Purkinje cell (primary cell): ENCODE results near the gene IFT20. TPM values are rescaled to one million over a fixed set of nuclear protein-coding genes. Genes with fewer than 3 reads are reported as not detected.

Experiments
- polyA plus RNA-seq: library from polyadenylated mRNA; unstranded; fragments of >200 nt; fragmentation: Nextera tagmentation; gene quantifications from 2 replicates; pipeline ENCODE4 v1.2.1, GENCODE V29; 2014

IFT20 gene
- polyA plus RNA-seq: 58.0 and 84.5 TPM in 2 replicates

DNA sequence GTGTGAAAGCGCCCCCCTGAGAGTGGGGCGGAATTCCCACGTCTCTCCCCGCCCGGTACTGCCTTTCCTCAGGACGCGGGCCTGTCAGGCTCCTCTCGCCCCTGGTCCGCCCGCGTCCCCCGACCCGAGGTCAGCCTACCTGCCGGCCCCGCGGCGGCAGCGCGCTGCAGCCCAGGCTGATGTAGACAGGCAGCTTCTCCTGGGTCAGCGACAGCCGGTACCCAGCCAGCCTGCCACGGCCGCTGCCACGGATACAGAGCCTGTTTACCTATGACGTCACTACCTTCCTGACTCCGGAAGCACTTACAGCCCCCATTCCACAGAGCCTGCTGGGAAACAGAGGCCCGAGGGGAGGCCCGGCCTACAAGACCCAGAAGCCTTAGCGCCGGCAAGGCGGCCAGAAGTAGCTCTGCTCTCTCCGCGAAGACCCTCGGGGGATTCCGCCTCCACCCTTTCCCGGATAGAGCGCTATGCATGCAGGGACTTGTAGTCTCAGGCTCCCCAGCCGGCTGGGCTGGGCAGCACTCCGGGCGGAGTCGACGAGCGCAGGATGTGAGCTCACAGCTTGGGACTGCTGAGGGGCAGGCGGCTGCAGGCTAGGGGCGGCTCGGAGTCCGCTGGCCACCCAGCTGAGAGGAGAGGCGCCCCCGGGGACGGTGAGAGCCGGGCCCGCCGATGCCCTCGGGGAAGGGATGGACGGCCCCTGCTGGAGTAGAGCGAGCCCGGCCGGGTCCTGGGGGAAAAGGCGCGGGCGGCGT, at the start of gene IFT20, which contains the start of gene TNFAIP1:
IFT20 (minus strand) TSS at position 272 of the 758 bp plus-strand sequence. CDS start 3,487 bp downstream, outside the sequence.
TNFAIP1 (plus strand) TSS at position 561 of the 758 bp plus-strand sequence. CDS start 3,761 bp downstream, outside the sequence.

DNA sequence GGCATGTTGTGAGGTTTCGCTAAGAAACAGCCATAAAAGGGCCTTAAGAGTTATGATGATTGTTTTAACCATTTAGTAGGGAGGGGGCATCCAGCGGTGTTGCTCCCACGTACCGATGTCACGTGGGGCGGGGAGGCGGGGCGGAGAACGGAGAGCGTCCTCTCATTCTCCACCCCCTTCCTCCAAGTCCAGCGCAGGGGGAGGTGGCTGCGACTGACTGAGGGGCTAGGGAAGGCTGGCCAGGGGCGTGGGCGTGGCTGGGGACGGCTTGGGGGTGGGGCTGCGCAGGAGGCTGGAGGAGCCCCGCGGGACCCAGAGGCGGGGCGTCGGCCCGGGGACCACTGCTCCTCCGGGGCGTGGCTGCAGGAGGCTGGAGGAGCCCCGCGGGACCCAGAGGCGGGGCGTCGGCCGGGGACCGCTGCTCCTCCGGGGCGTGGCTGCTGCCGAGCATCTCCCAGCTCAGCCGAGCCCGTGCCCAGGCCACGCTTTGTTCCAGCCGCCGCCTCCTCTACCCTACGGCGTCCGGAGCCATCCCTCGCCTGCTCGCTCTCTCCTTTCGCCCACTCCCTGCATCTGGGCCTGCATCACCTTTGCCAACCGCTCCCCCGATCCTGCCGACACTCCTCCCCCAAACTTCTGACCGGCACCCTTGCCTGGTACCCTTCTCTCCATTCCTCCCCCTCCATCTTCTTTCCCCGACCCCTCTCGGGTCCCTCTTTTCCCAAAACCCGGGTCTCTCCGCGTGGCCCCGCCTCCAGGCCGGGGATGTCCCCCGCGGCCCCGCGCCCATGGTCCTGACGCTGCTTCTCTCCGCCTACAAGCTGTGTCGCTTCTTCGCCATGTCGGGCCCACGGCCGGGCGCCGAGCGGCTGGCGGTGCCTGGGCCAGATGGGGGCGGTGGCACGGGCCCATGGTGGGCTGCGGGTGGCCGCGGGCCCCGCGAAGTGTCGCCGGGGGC, 36.3 kb upstream of the IFT20 start, which contains the start of gene SARM1:
SARM1 (plus strand) TSS at position 450 of the 958 bp plus-strand sequence; CDS start at position 789, 339 bp downstream.

DNA sequence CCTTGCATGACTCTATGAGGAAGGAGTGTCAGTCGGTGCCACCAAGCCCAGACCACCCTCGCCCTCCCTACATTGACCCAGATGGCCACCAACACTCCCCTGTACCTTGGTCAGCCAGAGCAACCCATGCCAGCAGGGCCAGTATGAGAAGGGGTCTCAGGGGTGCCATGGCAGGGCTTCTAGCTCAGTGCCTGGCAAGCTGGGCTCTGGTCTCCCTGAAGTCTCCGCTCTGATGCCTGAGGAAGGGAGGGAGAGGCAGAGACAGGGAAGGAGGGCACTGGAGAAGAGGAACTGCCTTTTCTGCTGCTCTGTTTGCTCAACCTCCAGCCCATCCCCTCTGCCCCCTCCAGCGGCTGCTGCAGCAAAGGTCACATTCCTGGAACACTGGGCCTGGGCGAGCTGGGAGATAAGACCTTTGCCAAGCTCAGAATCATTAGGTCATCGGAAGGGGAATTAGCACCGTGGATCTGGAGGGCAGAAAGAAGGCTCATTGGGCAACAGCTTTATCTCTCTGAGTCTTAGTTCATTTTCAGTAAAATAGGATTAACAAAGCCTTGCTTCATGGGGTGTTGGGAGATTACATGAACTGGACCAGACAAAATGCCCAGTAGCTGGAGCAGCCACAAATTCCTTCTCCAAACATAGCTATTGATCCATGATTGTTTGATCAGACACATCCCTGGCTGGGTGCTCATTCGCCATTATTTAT, 34.9 kb upstream of the IFT20 start, which contains the start of gene VTN:
VTN (minus strand) TSS at position 273 of the 709 bp plus-strand sequence; CDS start at position 169, 104 bp downstream.

GRCh38 chr17:28364665-28365363, 29.5 kb upstream of the IFT20 start, which contains the start of gene SEBOX:
SEBOX (minus strand) TSS chr17:28365199; CDS start chr17:28365151, 48 bp downstream.

DNA sequence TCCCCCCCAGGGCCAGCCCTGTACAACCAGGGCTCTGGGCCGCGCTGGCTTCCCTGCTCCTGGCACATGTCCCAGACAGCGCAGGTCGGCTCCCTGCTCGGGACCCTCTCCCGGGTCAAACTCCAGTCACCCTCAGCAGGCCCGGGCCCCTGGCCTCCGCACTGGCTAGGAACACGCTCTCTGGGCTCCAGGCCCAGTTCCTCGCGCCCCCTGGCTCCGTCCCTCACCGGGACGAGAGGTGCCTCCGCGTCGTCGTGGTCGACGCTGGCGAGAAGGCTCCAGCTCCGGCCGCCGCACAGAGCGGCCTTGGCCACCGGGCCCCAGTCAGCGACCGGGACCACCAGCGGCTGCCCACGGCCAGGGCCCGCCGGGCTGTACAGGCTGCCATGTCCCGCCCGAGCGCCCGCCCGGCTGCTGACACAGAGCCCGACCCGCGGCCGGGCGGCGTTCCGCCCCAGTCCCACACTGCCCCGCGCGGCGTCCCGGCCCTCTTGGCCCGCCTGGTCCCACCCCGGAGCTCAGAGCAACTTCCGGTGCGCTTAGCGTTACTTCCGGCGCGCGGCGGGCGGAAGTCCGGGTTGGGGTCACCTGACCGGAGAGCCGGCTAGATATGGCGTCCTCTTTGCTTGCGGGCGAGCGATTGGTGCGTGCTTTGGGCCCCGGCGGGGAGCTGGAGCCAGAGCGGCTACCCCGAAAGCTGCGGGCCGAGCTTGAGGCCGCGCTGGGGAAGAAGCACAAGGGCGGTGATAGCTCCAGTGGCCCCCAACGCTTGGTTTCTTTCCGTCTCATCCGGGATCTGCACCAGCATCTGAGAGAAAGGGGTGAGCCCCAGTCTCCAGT, 22.0 kb upstream of the IFT20 start, which contains the start of gene POLDIP2:
POLDIP2 (minus strand) TSS at position 467 of the 840 bp plus-strand sequence; CDS start at position 388, 79 bp downstream.

DNA sequence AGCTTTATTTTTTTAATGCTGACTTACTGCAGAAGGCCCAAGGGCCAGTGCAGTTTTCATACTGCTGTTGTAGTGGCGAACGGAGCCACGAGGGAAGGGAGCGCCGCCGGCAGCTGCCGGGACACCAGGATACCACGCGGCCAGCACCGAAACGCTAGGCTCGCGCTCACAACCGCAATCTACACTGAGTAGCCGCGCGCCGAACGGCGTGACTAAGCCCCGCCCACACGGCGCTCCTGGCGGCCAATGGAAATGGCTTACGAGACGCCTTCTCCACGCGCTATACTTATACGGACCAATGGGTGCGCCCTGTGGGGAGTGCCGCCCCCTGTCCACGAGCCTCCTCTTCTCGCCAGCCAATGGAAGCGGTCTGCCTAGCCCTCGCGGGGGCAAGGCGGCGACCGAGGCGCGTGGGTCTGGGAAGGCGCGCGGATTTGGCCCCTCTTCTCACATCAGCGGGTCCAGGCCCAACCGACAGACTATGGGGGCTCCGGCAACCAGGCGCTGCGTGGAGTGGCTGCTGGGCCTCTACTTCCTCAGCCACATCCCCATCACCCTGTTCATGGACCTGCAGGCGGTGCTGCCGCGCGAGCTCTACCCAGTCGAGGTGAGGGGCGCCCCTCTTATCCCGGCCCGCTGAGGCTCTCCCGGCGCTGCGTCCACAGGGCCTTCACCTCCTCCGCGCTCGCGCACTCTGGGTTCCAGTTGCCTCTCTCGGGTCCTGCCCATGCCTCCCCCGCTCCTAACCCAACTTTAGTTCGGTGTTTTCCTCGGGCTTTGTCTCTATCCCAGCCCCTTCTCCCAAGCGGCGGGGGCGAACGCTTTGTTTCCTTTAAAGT, 16.3 kb downstream of the IFT20 start, which contains the start of gene TMEM97:
TMEM97 (plus strand) TSS at position 442 of the 839 bp plus-strand sequence; CDS start at position 482, 40 bp downstream.

Other genes with a start within 250 kb of the IFT20 start
- gene TMEM97, start 16.3 kb downstream of the IFT20 start, polyA plus RNA-seq: 27.8 and 29.2 TPM in 2 replicates
- 9.6 and 14.1 TPM in 2 replicates for gene TNFAIP1, start 289 bp upstream of the IFT20 start, polyA plus RNA-seq
- 15.2 and 17.8 TPM in 2 replicates for gene POLDIP2, start 22.1 kb upstream of the IFT20 start, polyA plus RNA-seq
- not detected in 2 replicates for gene SEBOX, start 29.7 kb upstream of the IFT20 start, polyA plus RNA-seq
- not detected in 2 replicates for gene VTN, start 34.8 kb upstream of the IFT20 start, polyA plus RNA-seq
- gene SARM1, start 36.2 kb upstream of the IFT20 start, polyA plus RNA-seq: 0.22 and 3.2 TPM in 2 replicates
- 6.7 and 17.2 TPM in 2 replicates for gene SLC46A1, start 70.7 kb upstream of the IFT20 start, polyA plus RNA-seq
- gene SLC13A2, start 138.2 kb upstream of the IFT20 start, polyA plus RNA-seq: not detected in 2 replicates
- gene FOXN1, start 170.9 kb upstream of the IFT20 start, polyA plus RNA-seq: not detected in 2 replicates
- gene UNC119, start 217.2 kb upstream of the IFT20 start, polyA plus RNA-seq: 12.3 and 30.0 TPM in 2 replicates
- 60.9 and 88.9 TPM in 2 replicates for gene PIGS, start 236.1 kb upstream of the IFT20 start, polyA plus RNA-seq
- 19,909 and 22,599 TPM in 2 replicates for gene ALDOC, start 241.4 kb upstream of the IFT20 start, polyA plus RNA-seq